ENCODE results near the gene SIDT2. TPM values are rescaled to one million over a fixed set of nuclear protein-coding genes. Genes with fewer than 3 reads are reported as not detected.

The SIDT2 gene
- total RNA-seq, 2 donors from 2014 or later, result 55.9 to 82.2 TPM

DNA sequence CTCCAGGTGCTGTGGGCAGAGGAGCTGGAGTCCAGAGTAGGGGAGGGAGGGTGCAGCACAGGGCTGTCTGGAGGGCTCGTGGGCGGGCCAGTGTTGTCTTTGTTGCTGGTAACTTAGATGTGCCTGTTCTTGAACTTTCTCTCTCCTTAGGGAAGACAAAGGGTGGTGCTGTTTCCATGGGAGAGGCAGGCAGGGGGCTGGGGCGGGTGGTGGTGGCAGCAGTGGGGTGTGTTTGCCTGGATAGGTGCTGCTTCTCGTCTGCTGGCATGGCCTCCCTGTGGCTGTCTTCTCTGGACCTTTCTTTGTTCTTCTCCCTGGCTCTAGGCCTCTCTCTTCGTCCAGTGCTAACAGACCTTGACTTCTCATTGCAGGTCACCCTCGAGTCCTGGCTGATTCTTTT, 8.5 kb downstream of the SIDT2 start:
- DNase-seq (ENCODE audit: low spot score) (no peak), ATAC-seq (ENCODE audit: insufficient number of reproducible peaks, low FRiP score, low read depth) (no peak)
- TF ChIP-seq CTCF (IDR thresholded peaks at IDR 0.05), result no peak
- Histone ChIP-seq H3K27me3 (replicated peaks; ENCODE audit: insufficient read depth) (no peaks in the 10 kb centered on the region), H3K9me3 (no peaks in the 10 kb centered on the region), H3K27ac (no peak overlapping the region), H3K4me3 (no peak overlapping the region), H3K4me1 (ENCODE audit: control insufficient read depth in 1 of 2, low read depth in 2 of 2) (no peaks in the 10 kb centered on the region), H3K36me3 (peaks cover 48% of the 10 kb centered on the region)

DNA sequence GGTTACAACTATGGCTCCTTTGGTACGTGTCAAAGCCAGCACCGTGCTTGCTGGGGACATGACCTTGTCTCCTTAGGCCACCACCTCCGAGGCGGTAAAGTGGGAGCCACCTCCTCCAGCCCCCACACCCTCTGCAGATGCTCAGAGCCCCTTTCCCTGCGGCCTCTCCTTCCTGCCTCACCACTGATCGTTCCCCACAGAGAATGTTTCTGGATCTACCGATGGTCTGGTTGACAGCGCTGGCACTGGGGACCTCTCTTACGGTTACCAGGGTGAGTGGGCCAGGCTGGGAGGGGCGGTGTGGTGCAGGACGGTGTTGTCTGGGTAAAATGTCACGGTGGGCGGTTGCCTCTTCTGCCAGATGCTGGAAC, 8.9 kb downstream of the SIDT2 start:
- TF ChIP-seq CTCF (IDR thresholded peaks at IDR 0.05), result no peak
- Histone ChIP-seq H3K27ac (no peak overlapping the region), H3K4me3 (no peak overlapping the region), H3K4me1 (ENCODE audit: control insufficient read depth in 1 of 2, low read depth in 2 of 2) (no peaks in the 10 kb centered on the region), H3K9me3 (no peaks in the 10 kb centered on the region), H3K27me3 (replicated peaks; ENCODE audit: insufficient read depth) (no peaks in the 10 kb centered on the region), H3K36me3 (peaks cover 46% of the 10 kb centered on the region)
- ATAC-seq (ENCODE audit: insufficient number of reproducible peaks, low FRiP score, low read depth) (no peak), DNase-seq (ENCODE audit: low spot score) (no peak)

GRCh38 chr11:117187799-117188481, 9.4 kb downstream of the SIDT2 start:
- no peaks in the 10 kb centered on the region for H3K27me3 ChIP-seq (replicated peaks; ENCODE audit: insufficient read depth)
- ATAC-seq (ENCODE audit: insufficient number of reproducible peaks, low FRiP score, low read depth) (no peak), DNase-seq (ENCODE audit: low spot score) (no peak)
- no peaks in the 10 kb centered on the region for H3K9me3 ChIP-seq
- TF ChIP-seq CTCF (IDR thresholded peaks at IDR 0.05), result no peak
- no peaks in the 10 kb centered on the region for H3K4me1 ChIP-seq (ENCODE audit: control insufficient read depth in 1 of 2, low read depth in 2 of 2)
- no peak overlapping the region for H3K4me3 ChIP-seq
- H3K36me3 ChIP-seq, result peaks cover 46% of the 10 kb centered on the region
- no peak overlapping the region for H3K27ac ChIP-seq

DNA sequence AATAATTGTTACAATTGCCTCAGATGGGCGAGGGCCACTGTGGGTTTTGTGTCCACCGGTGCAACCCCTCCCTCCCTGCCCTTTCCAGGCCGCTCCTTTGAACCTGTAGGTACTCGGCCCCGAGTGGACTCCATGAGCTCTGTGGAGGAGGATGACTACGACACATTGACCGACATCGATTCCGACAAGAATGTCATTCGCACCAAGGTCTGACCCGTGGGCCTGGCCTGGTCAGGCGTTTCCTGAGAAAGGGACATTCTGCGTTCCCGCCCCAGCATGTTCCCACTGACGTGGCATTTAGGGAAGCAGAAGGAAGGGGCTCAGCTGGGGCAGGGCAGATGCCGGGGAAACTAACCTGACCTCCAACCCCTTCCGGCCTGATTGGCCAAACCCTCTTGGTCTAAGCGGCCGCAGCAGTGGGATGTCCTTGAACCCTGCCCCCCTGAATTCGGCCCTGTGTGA, 10.1 kb downstream of the SIDT2 start:
- TF ChIP-seq CTCF (IDR thresholded peaks at IDR 0.05), result no peak
- no peak for ATAC-seq (ENCODE audit: insufficient number of reproducible peaks, low FRiP score, low read depth)
- no peaks in the 10 kb centered on the region for H3K27me3 ChIP-seq (replicated peaks; ENCODE audit: insufficient read depth)
- H3K4me3 ChIP-seq, result no peak overlapping the region
- H3K27ac ChIP-seq, result no peak overlapping the region
- H3K9me3 ChIP-seq, result no peaks in the 10 kb centered on the region
- H3K36me3 ChIP-seq, result peaks cover 53% of the 10 kb centered on the region
- H3K4me1 ChIP-seq (ENCODE audit: control insufficient read depth in 1 of 2, low read depth in 2 of 2), result no peaks in the 10 kb centered on the region
- DNase-seq (ENCODE audit: low spot score), result no peak

GRCh38 chr11:117189191-117189940, 10.8 kb downstream of the SIDT2 start:
- DNase-seq (ENCODE audit: low spot score), result no peak
- no peaks in the 10 kb centered on the region for H3K9me3 ChIP-seq
- no peaks in the 10 kb centered on the region for H3K27me3 ChIP-seq (replicated peaks; ENCODE audit: insufficient read depth)
- peaks cover 56% of the 10 kb centered on the region for H3K36me3 ChIP-seq
- no peak for TF ChIP-seq CTCF (IDR thresholded peaks at IDR 0.05)
- ATAC-seq (ENCODE audit: insufficient number of reproducible peaks, low FRiP score, low read depth), result no peak
- no peak overlapping the region for H3K4me3 ChIP-seq
- H3K4me1 ChIP-seq (ENCODE audit: control insufficient read depth in 1 of 2, low read depth in 2 of 2), result no peaks in the 10 kb centered on the region
- H3K27ac ChIP-seq, result no peak overlapping the region
